H1 (cell line): Measurements from ENCODE around the gene C19orf47. TPM values are rescaled to one million over a fixed set of nuclear protein-coding genes. Genes with fewer than 3 reads are reported as not detected.

Experiments used
- ATF2 ChIP-seq: IDR thresholded peaks from 2 replicates; pipeline ENCODE4 v1.6.1; 2012; ENCODE audit warnings: low read length, inconsistent platforms
- BRCA1 ChIP-seq: IDR thresholded peaks from 2 replicates; pipeline ENCODE4 v1.6.1; 2012; ENCODE audit warnings: low read depth, low read length, improper control_type of control experiment
- CHD7 ChIP-seq: fragments of 300-600 bp; sonication (generic); IDR thresholded peaks from 2 replicates; pipeline ENCODE4 v1.7.1; 2012; ENCODE audit warnings: low read length, moderate library complexity, mild to moderate bottlenecking, inconsistent platforms; ENCODE audit not compliant: insufficient replicate concordance
- CTCF ChIP-seq, 3 experiments: IDR thresholded peaks; 1 replicate in 2 of 3; 2 replicates in 1 of 3; pipeline versions ENCODE4 v1.5.1 to v1.6.1; 2011; ENCODE audit warnings: low read length in 3 of 3, mild to moderate bottlenecking in 3 of 3, inconsistent platforms in 2 of 3, low read depth in 1 of 3, moderate library complexity in 1 of 3; ENCODE audit not compliant: insufficient read depth in 1 of 3; ENCODE audit errors: control extremely low read depth in 1 of 3
- EZH2 ChIP-seq: fragments of 200-600 bp; sonication (generic); IDR thresholded peaks from 2 replicates; pipeline ENCODE4 v1.7.1; 2012; ENCODE audit warnings: low read depth, mild to moderate bottlenecking, moderate library complexity, low read length, inconsistent platforms; ENCODE audit not compliant: severe bottlenecking
- KDM5A ChIP-seq: fragments of 200-600 bp; IDR thresholded peaks from 2 replicates; pipeline ENCODE4 v1.7.1; 2012; ENCODE audit warnings: mild to moderate bottlenecking, low read length, inconsistent platforms, mixed read lengths
- POLR2AphosphoS5 ChIP-seq: IDR thresholded peaks from 2 replicates; pipeline ENCODE4 v1.6.1; 2011; ENCODE audit warnings: low read depth, low read length
- polyA plus RNA-seq, 7 experiments: library from polyadenylated mRNA; depleted of rRNA in 3 of 7; stranded (reverse) in 5 of 7; unstranded in 2 of 7; fragments of >200 nt in 5 of 7; fragments of 200-250 nt in 2 of 7; gene quantifications; 1 replicate in 5 of 7; 2 replicates in 1 of 7; 4 replicates in 1 of 7; pipeline versions ENCODE4 v1.2.1 to v1.2.3, GENCODE V29; 2011 to 2013; ENCODE audit warnings: missing spikeins in 2 of 7, mixed read lengths in 2 of 7
- total RNA-seq: library from RNA; stranded (reverse); fragmentation: NEBNext Ultra II Directional; extraction: Animal tissue kit (Norgen Biotek cat#: 25700); gene quantifications from 2 replicates; pipeline ENCODE4 v1.2.1, GENCODE V29; 2021

C19orf47 gene
- total and polyA plus RNA-seq, 2 of the 8 experiments (the other 6 are each of a cell fraction or from before 2014, with no cell fraction given) = 17.8 to 27.3 TPM

- TF ChIP-seq CHD7 (no peak), BRCA1 (no peak), CTCF (IDR thresholded peaks at IDR 0.05; ENCODE audit: control extremely low read depth in 1 of 3, insufficient read depth in 1 of 3, low read depth in 1 of 3, low read length in 3 of 3) (no peak), POLR2AphosphoS5 (no peak), ATF2 (no peak), KDM5A (no peak), EZH2 (no peak)
These were observed 10.6 kb downstream of the C19orf47 start (continued) for GRCh38 chr19:40337594-40337993.
